A549 (cell line): ENCODE results near the gene SNCAIP. TPM values are rescaled to one million over a fixed set of nuclear protein-coding genes. Genes with fewer than 3 reads are reported as not detected.

ENCODE experiments used
- ATAC-seq, 2 experiments: fragments of 200-7000 bp in 1 of 2; fragments of >200 bp in 1 of 2; cut with Nextera tagmentation in 1 of 2; cut with Tn5 transposase in 1 of 2; 3 replicates each; pipeline versions ENCODE4 v1.8.0 to v1.9.1; 2018 to 2020; ENCODE audit warnings: mild to moderate bottlenecking in 1 of 2, moderate library complexity in 1 of 2
- CTCF ChIA-PET: fragments of 300-600 bp; sonication (Branson Sonifier 250); formaldehyde crosslinking; extraction: SDS; loops from one replicate; lab custom pipeline; 2021; ENCODE audit warnings: antibody characterized with exemption, inconsistent platforms; lab: Yijun Ruan, JAX
- POLR2A ChIA-PET: fragments of 350-600 bp; formaldehyde crosslinking; extraction: SDS; loops from one replicate; lab custom pipeline; 2021; ENCODE audit warnings: antibody characterized with exemption, inconsistent platforms; lab: Yijun Ruan, JAX
- DNase-seq, 2 experiments: peaks; one replicate each; pipeline versions ENCODE4 v3.0.0 to v3.0.0-alpha.2; 2011 to 2016; ENCODE audit warnings: low read depth in 1 of 2, low spot score in 1 of 2
- FAIRE-seq: peaks from 2 replicates; lab custom pipeline; 2011; peaks lifted over from hg19 to GRCh38; lab: Jason Lieb, UNC
- H3K27ac ChIP-seq, 2 experiments: fragments of >200 bp; sonication (Bioruptor Twin); formaldehyde crosslinking; 3 replicates each; pipeline ENCODE4 v1.5.1; 2016 to 2017
- H3K4me1 ChIP-seq: fragments of >200 bp; sonication (Bioruptor Twin); formaldehyde crosslinking; 3 replicates; pipeline ENCODE4 v1.6.1; 2016
- H3K4me2 ChIP-seq: fragments of >200 bp; sonication (Bioruptor Twin); formaldehyde crosslinking; 3 replicates; pipeline ENCODE4 v1.6.1; 2016
- H3K4me3 ChIP-seq: fragments of >200 bp; sonication (Bioruptor Twin); formaldehyde crosslinking; 3 replicates; pipeline ENCODE4 v1.5.1; 2016
- H3K9me3 ChIP-seq: fragments of >200 bp; sonication (Bioruptor Twin); formaldehyde crosslinking; 3 replicates; pipeline ENCODE4 v1.6.1; 2016
- CHD2 ChIP-seq: fragments of 150-350 bp; IDR thresholded peaks from 2 replicates; pipeline ENCODE4 v1.6.1; 2014; ENCODE audit warnings: low read length; ENCODE audit not compliant: partially characterized antibody
- CHD4 ChIP-seq: fragments of 200-600 bp; sonication (generic); IDR thresholded peaks from 2 replicates; pipeline ENCODE4 v1.6.1; 2016; ENCODE audit warnings: antibody characterized with exemption, mild to moderate bottlenecking, borderline replicate concordance
- EHMT2 ChIP-seq: fragments of 200-600 bp; sonication (generic); IDR thresholded peaks from 2 replicates; pipeline ENCODE4 v1.6.1; 2016; ENCODE audit warnings: antibody characterized with exemption, low read depth, mild to moderate bottlenecking, moderate library complexity
- EP300 ChIP-seq, 2 experiments: fragments of >200 bp; sonication (Bioruptor Twin); formaldehyde crosslinking; IDR thresholded peaks; 2 replicates in 1 of 2; 3 replicates in 1 of 2; pipeline ENCODE4 v1.6.1; 2016 to 2017
- ESRRA ChIP-seq: fragments of 150-350 bp; IDR thresholded peaks from 2 replicates; pipeline ENCODE4 v1.6.1; 2014; ENCODE audit warnings: mild to moderate bottlenecking, low read length, borderline replicate concordance
- FOXS1 ChIP-seq: fragments of 250-450 bp; sonication (Bioruptor Pico); IDR thresholded peaks from 2 replicates; pipeline ENCODE4 v1.5.0; 2020; ENCODE audit warnings: mild to moderate bottlenecking, moderate library complexity
- GATA3 ChIP-seq: IDR thresholded peaks from 2 replicates; pipeline ENCODE4 v1.6.1; 2012; ENCODE audit warnings: borderline replicate concordance
- HEYL ChIP-seq: fragments of 250-450 bp; sonication (Bioruptor Pico); IDR thresholded peaks from 2 replicates; pipeline ENCODE4 v1.8.0; 2021; ENCODE audit warnings: mild to moderate bottlenecking, moderate library complexity
- KDM1A ChIP-seq: fragments of 200-600 bp; sonication (generic); IDR thresholded peaks from 2 replicates; pipeline ENCODE4 v1.6.1; 2016; ENCODE audit warnings: low read depth, mild to moderate bottlenecking
- POLR2A ChIP-seq: IDR thresholded peaks from 2 replicates; pipeline ENCODE4 v1.6.1; 2012; ENCODE audit warnings: mild to moderate bottlenecking, low read length
- RAD21 ChIP-seq, 2 experiments: fragments of >200 bp in 1 of 2; sonication (Bioruptor Twin) in 1 of 2; formaldehyde crosslinking in 1 of 2; IDR thresholded peaks in 1 of 2; conservative IDR thresholded peaks in 1 of 2; 2 replicates in 1 of 2; 3 replicates in 1 of 2; pipeline ENCODE4 v1.6.1; 2012 to 2018; ENCODE audit warnings: inconsistent platforms in 1 of 2
- RFX5 ChIP-seq: fragments of 450-650 bp; IDR thresholded peaks from 2 replicates; pipeline ENCODE4 v1.7.1; 2014; ENCODE audit warnings: antibody characterized with exemption, mild to moderate bottlenecking, moderate library complexity
- SMC3 ChIP-seq: fragments of >200 bp; sonication (Bioruptor Twin); formaldehyde crosslinking; IDR thresholded peaks from 3 replicates; pipeline ENCODE4 v1.6.1; 2018; ENCODE audit warnings: inconsistent platforms
- SREBF2 ChIP-seq: fragments of 450-650 bp; IDR thresholded peaks from 2 replicates; pipeline ENCODE4 v1.6.1; 2014; ENCODE audit warnings: mild to moderate bottlenecking, moderate library complexity
- ZSCAN20 ChIP-seq: fragments of 250-450 bp; sonication (Bioruptor Pico); IDR thresholded peaks from 2 replicates; pipeline ENCODE4 v1.8.0; 2022; ENCODE audit warnings: mild to moderate bottlenecking, moderate library complexity
- WGBS: methylation state at CpG from one replicate; pipeline ENCODE4 v1.1.6; 2017; ENCODE audit errors: missing lambda C conversion rate; 5-methylcytosine and 5-hydroxymethylcytosine counted together
- polyA plus RNA-seq, 4 experiments: library from polyadenylated mRNA; depleted of rRNA in 3 of 4; stranded (reverse); fragments of >200 nt; fragmentation: RNase III in 1 of 4; extraction: RNeasy Plus Mini Kit Qiagen cat#74134 plus additional on column Dnase treatment in 1 of 4; gene quantifications; 2 replicates in 3 of 4; 3 replicates in 1 of 4; pipeline ENCODE4 v1.2.3, GENCODE V29; 2011 to 2017
- TF ChIP-seq, protein P1 (sequence below): fragments of >200 bp; sonication (Bioruptor Twin); formaldehyde crosslinking; IDR thresholded peaks from 3 replicates; pipeline ENCODE4 v1.5.1; 2016
- TF ChIP-seq, protein P2 (sequence below): IDR thresholded peaks from 2 replicates; pipeline ENCODE4 v1.6.1; 2012; ENCODE audit warnings: low read depth, borderline replicate concordance

The SNCAIP gene
- polyA plus RNA-seq, 2 of the 4 experiments (the other 2 are of a cell fraction) = 0.03 to 0.04 TPM

DNA sequence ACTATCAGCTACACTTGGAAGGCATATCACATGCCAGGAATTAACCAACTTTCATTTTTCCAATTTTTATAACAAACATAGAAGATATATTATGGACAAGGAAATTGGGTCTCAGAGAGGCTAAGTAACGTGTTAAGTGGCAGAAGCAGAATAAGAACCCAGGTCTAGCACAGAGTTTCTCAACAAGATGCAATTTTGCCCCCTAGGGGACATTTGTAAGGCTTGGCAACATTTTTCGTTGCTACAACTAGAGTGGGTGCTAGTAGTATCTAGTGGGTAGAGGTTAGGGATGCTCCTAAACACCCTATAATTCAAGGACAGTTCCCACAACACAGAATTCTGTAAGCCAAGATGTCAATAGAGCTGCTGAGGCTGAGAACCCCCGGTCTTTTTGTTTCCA, 180.6 kb downstream of the SNCAIP start:
- peak; percentile 80 to 85; a peak in 5 of 6 replicates for ATAC-seq
- POLR2A ChIA-PET = no interaction called here
- peak; percentile 49 to 52 for TF ChIP-seq RAD21 (conservative IDR thresholded peaks at IDR 0.05 in 1 of 2, IDR thresholded peaks at IDR 0.05 in 1 of 2)
- no peak for TF ChIP-seq HEYL (CRISPR knock-in tag)
- TF ChIP-seq SMC3 = peak; percentile 47; the same call in 2 of the 3 replicates
- TF ChIP-seq, protein P1, sequence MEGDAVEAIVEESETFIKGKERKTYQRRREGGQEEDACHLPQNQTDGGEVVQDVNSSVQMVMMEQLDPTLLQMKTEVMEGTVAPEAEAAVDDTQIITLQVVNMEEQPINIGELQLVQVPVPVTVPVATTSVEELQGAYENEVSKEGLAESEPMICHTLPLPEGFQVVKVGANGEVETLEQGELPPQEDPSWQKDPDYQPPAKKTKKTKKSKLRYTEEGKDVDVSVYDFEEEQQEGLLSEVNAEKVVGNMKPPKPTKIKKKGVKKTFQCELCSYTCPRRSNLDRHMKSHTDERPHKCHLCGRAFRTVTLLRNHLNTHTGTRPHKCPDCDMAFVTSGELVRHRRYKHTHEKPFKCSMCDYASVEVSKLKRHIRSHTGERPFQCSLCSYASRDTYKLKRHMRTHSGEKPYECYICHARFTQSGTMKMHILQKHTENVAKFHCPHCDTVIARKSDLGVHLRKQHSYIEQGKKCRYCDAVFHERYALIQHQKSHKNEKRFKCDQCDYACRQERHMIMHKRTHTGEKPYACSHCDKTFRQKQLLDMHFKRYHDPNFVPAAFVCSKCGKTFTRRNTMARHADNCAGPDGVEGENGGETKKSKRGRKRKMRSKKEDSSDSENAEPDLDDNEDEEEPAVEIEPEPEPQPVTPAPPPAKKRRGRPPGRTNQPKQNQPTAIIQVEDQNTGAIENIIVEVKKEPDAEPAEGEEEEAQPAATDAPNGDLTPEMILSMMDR = peak; percentile 45
- Histone ChIP-seq H3K9me3 (no peaks in the 10 kb centered on the region), H3K27ac (no peak overlapping the region), H3K4me3 (no peak overlapping the region), H3K4me1 (no peaks in the 10 kb centered on the region), H3K4me2 (no peak overlapping the region)
- no peak for FAIRE-seq
- DNase-seq = peak in 1 of 2 experiments; percentile 24
- 11% methylated on average over 3 of the region's 3 CpGs for WGBS
- CTCF ChIA-PET = interaction anchor here (0.6 kb wide), 1 partner anchor 23 kb away, joined by 3 read pairs; no protein-coding TSS in a partner anchor

DNA sequence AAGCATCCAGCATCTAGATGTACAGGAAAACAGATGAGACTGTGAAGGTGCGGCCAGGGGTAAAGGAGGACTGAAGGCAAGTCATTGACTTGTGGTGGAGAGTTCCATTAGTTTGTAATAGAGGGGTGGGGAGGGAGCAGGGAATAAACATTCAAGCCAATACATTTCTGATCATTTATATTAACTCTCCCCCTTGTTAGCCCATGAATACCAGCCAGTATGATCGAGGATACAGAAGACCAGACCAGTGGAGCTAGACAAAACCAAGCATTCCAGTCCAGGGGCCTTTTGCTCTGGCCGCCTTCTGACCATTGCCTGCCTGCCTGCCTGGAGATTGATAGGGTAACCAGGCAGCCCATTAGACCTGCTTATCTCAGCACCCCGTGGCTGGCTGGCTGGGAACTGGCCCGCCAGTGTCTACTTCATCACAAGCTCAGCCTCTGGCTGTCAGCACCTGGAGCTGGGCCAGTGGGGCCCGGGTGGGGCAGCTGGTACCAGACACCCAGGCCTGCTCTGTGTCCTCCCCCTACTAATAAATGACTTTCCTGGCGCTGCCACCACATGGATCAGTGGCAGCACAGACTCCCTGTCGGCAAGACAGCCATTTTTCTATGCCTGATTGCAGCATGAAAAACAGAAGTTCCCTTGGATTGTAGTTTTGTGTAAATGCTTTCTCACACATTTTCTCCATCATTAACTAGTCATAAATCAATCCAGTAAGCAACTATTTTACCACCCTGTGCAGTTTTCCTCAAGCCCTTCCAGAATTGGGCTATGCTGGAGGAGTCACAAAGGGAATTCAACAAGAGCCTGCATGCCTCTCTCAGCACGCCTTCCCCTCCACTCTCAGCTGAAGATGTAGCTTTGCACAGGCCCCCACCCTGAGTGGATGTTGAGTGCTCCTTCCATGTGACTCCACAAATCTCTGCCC, 181.3 kb downstream of the SNCAIP start:
- WGBS = 44% methylated on average over 9 of the region's 9 CpGs
- Histone ChIP-seq H3K4me1 (no peaks in the 10 kb centered on the region), H3K9me3 (no peaks in the 10 kb centered on the region), H3K4me3 (no peak overlapping the region), H3K4me2 (no peak overlapping the region), H3K27ac (no peak overlapping the region)
- FAIRE-seq (no peak), ATAC-seq (peak in 1 of 2 experiments; percentile 30; a peak in 3 of 6 replicates), DNase-seq (no peak)
- TF ChIP-seq CHD4 (no peak), ESRRA (no peak), CHD2 (no peak), POLR2A (no peak), RFX5 (no peak), EHMT2 (no peak), SREBF2 (no peak), ZSCAN20 (CRISPR knock-in tag) (no peak), GATA3 (no peak)
- TF ChIP-seq, protein P2, sequence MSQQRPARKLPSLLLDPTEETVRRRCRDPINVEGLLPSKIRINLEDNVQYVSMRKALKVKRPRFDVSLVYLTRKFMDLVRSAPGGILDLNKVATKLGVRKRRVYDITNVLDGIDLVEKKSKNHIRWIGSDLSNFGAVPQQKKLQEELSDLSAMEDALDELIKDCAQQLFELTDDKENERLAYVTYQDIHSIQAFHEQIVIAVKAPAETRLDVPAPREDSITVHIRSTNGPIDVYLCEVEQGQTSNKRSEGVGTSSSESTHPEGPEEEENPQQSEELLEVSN = no peak
- ChIA-PET POLR2A (no interaction called here), CTCF (interaction anchor here (0.7 to 1.1 kb wide), 2 partner anchors 10 to 23 kb away, joined by 3 read pairs; no protein-coding TSS in a partner anchor)

DNA sequence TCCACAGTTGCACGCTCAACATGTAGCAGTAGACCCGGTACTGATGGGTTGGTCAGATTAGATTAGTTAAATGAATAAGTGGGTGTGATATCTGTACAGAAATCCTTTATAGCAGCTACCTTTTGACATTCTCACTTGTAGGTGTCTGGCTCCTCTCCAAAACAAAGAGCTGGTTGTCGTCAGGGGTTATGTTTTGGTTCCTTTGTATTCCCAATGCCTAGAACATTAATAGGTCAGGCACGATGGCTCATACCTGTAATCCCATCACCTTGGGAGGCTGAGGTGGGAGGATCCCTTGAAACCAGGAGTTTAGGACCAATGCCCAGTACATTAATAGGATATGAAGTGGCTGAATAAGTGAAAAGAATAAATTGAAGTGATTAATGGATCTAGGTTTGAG, 182.1 kb downstream of the SNCAIP start:
- H3K9me3 ChIP-seq = no peaks in the 10 kb centered on the region
- no peak overlapping the region for H3K27ac ChIP-seq
- TF ChIP-seq, protein P1 = no peak
- TF ChIP-seq FOXS1 (CRISPR knock-in tag) (no peak), EP300 (IDR thresholded peaks at IDR 0.05) (no peak), KDM1A (no peak)
- ChIA-PET CTCF (interaction anchor here (0.7 to 1.1 kb wide), 2 partner anchors 10 to 22 kb away, joined by 3 read pairs; no protein-coding TSS in a partner anchor), POLR2A (no interaction called here)
- FAIRE-seq (no peak), DNase-seq (no peak), ATAC-seq (no peak)
- no peak overlapping the region for H3K4me3 ChIP-seq
- WGBS = 13% methylated on average over 4 of the region's 4 CpGs
- no peaks in the 10 kb centered on the region for H3K4me1 ChIP-seq
- H3K4me2 ChIP-seq = no peak overlapping the region
